HL-60 (cell line): ENCODE measurements around the gene PITPNM3.

Source experiments
- CTCF ChIP-seq: IDR thresholded peaks from one replicate; pipeline ENCODE4 v1.5.1; 2011; ENCODE audit warnings: low read length, control low read depth, inconsistent platforms; ENCODE audit not compliant: insufficient read depth
- GABPA ChIP-seq: IDR thresholded peaks from 2 replicates; pipeline ENCODE4 v1.6.1; 2012; ENCODE audit warnings: low read depth
- POLR2AphosphoS5 ChIP-seq: IDR thresholded peaks from 2 replicates; pipeline ENCODE4 v1.6.1; 2012; ENCODE audit warnings: low read depth
- REST ChIP-seq: IDR thresholded peaks from 2 replicates; pipeline ENCODE4 v1.6.1; 2012; ENCODE audit warnings: low read depth; ENCODE audit not compliant: insufficient replicate concordance

GRCh38 chr17:6467567-6467966 lies 88.8 kb downstream of the PITPNM3 start:
- TF ChIP-seq CTCF (no peak), POLR2AphosphoS5 (no peak), REST (no peak), GABPA (no peak)
